HCT116 (cell line): ENCODE results near the gene AP5S1. TPM values are rescaled to one million over a fixed set of nuclear protein-coding genes. Genes with fewer than 3 reads are reported as not detected.

Source experiments
- ATAC-seq: fragments of 200-7000 bp; cut with Tn5 transposase; 2 replicates; pipeline ENCODE4 v1.9.1; 2020; ENCODE audit warnings: mild to moderate bottlenecking, moderate library complexity
- BruUV-seq: library from RNA; stranded (reverse); fragments of 400-500 nt; replicated peaks from 2 replicates; lab custom pipeline; 2021; lab: Mats Ljungman, UMichigan
- CTCF ChIA-PET: fragments of 300-600 bp; sonication (Branson Sonifier 250); formaldehyde crosslinking; loops from one replicate; lab custom pipeline; 2021; ENCODE audit warnings: antibody characterized with exemption; lab: Charles Lee
- POLR2A ChIA-PET: fragments of 300-600, 350-600 bp; sonication (Branson Sonifier 250); formaldehyde crosslinking; loops from one replicate; lab custom pipeline; 2021; ENCODE audit warnings: antibody characterized with exemption; lab: Charles Lee
- RAD21 ChIA-PET, 2 experiments: fragments of 300-600 bp; sonication (Branson Sonifier 250); formaldehyde crosslinking; loops; one replicate each; lab custom pipeline; 2023; ENCODE audit warnings: low total read pairs in 2 of 2; ENCODE audit not compliant: uncharacterized antibody in 2 of 2, unreplicated experiment in 2 of 2, low non-redundant PET in 1 of 2; lab: Charles Lee
- DNase-seq: peaks from one replicate; pipeline ENCODE4 v3.0.0-alpha.2; 2010; ENCODE audit warnings: low read depth, low spot score
- H2AFZ ChIP-seq: fragments of 200-600 bp; shearing (Covaris generic), sonication (generic); 2 replicates; pipeline ENCODE4 v1.6.1; 2017; ENCODE audit warnings: low read depth, mixed run types, mixed read lengths, antibody characterized with exemption, low read length; ENCODE audit not compliant: poor library complexity, severe bottlenecking
- H3K27ac ChIP-seq: 2 replicates; pipeline ENCODE4 v1.5.1; 2012; ENCODE audit warnings: low read depth, low read length
- H3K27me3 ChIP-seq: fragments of 200-600 bp; sonication (generic); 2 replicates; pipeline ENCODE4 v1.6.1; 2016; ENCODE audit warnings: mixed run types, low read length, mixed read lengths; ENCODE audit not compliant: insufficient read depth
- H3K36me3 ChIP-seq, 2 experiments: fragments of 200-500 bp in 1 of 2; fragments of 200-600 bp in 1 of 2; sonication (Bioruptor generic) in 1 of 2; sonication (generic) in 1 of 2; 2 replicates each; pipeline versions ENCODE4 v1.5.1 to v1.6.1; 2014 to 2016; ENCODE audit warnings: low read length in 2 of 2, inconsistent platforms in 1 of 2, mixed read lengths in 1 of 2, mixed run types in 1 of 2; ENCODE audit not compliant: insufficient read depth in 2 of 2, control insufficient read depth in 1 of 2
- H3K4me1 ChIP-seq, 2 experiments: fragments of 200-600 bp in 1 of 2; sonication (generic) in 1 of 2; 2 replicates each; pipeline versions ENCODE4 v1.5.1 to v1.6.1; 2012 to 2017; ENCODE audit warnings: low read length in 2 of 2, inconsistent platforms in 1 of 2, mild to moderate bottlenecking in 1 of 2, mixed read lengths in 1 of 2, mixed run types in 1 of 2, moderate library complexity in 1 of 2; ENCODE audit not compliant: insufficient read depth in 2 of 2, control insufficient read depth in 1 of 2
- H3K4me2 ChIP-seq: fragments of 200-600 bp; sonication (generic); 2 replicates; pipeline ENCODE4 v1.6.1; 2017; ENCODE audit warnings: mixed run types, low read length, mixed read lengths
- H3K4me3 ChIP-seq, 2 experiments: fragments of 200-600 bp in 1 of 2; sonication (generic) in 1 of 2; replicated peaks in 1 of 2; 2 replicates each; pipeline ENCODE4 v1.5.1; 2011 to 2016; ENCODE audit warnings: low read length in 2 of 2, control low read depth in 1 of 2, low read depth in 1 of 2, mild to moderate bottlenecking in 1 of 2, mixed read lengths in 1 of 2, mixed run types in 1 of 2
- H3K79me2 ChIP-seq: fragments of 200-600 bp; sonication (generic); 2 replicates; pipeline ENCODE4 v1.6.1; 2017; ENCODE audit warnings: mild to moderate bottlenecking, mixed run types, low read length, moderate library complexity, mixed read lengths; ENCODE audit not compliant: insufficient read depth
- H3K9ac ChIP-seq: fragments of 200-600 bp; sonication (generic); 2 replicates; pipeline ENCODE4 v1.6.1; 2016; ENCODE audit warnings: low read length, mixed read lengths
- H3K9me2 ChIP-seq: fragments of 200-600 bp; sonication (generic), shearing (Covaris generic); 2 replicates; pipeline ENCODE4 v1.6.1; 2017; ENCODE audit warnings: mixed run types, mild to moderate bottlenecking, moderate library complexity; ENCODE audit not compliant: insufficient read depth
- H3K9me3 ChIP-seq, 2 experiments: fragments of 200-500 bp in 1 of 2; fragments of 200-600 bp in 1 of 2; sonication (Bioruptor generic) in 1 of 2; sonication (generic) in 1 of 2; 2 replicates each; pipeline ENCODE4 v1.6.1; 2014 to 2017; ENCODE audit warnings: low read length in 2 of 2, mixed read lengths in 2 of 2, inconsistent platforms in 1 of 2, low read depth in 1 of 2, mild to moderate bottlenecking in 1 of 2, mixed run types in 1 of 2, moderate library complexity in 1 of 2; ENCODE audit not compliant: control insufficient read depth in 1 of 2, insufficient read depth in 1 of 2
- H4K20me1 ChIP-seq: fragments of 200-600 bp; sonication (generic), shearing (Covaris generic); 2 replicates; pipeline ENCODE4 v1.6.1; 2017; ENCODE audit warnings: mixed run types, mild to moderate bottlenecking, moderate library complexity; ENCODE audit not compliant: insufficient read depth
- CBX3 ChIP-seq: IDR thresholded peaks from 2 replicates; pipeline ENCODE4 v1.6.1; 2012; ENCODE audit warnings: low read depth
- CEBPB ChIP-seq: IDR thresholded peaks from 2 replicates; pipeline ENCODE4 v1.6.1; 2012; ENCODE audit warnings: low read depth
- CTCF ChIP-seq, 3 experiments: fragments of 200-600 bp in 1 of 3; sonication (generic) in 1 of 3; IDR thresholded peaks in 2 of 3; conservative IDR thresholded peaks in 1 of 3; 2 replicates each; pipeline ENCODE4 v1.5.1; 2012 to 2017; ENCODE audit warnings: low read depth in 2 of 3, low read length in 2 of 3, antibody characterized with exemption in 1 of 3, borderline replicate concordance in 1 of 3, control low read depth in 1 of 3, mild to moderate bottlenecking in 1 of 3, mixed read lengths in 1 of 3, mixed run types in 1 of 3, moderate library complexity in 1 of 3; ENCODE audit not compliant: insufficient read depth in 1 of 3
- POLR2A ChIP-seq: IDR thresholded peaks from 2 replicates; pipeline ENCODE4 v1.7.0; 2011; ENCODE audit warnings: borderline replicate concordance; ENCODE audit not compliant: insufficient read depth, insufficient read length; ENCODE audit errors: extremely low read depth
- SIN3A ChIP-seq: IDR thresholded peaks from 2 replicates; pipeline ENCODE4 v1.6.1; 2012; ENCODE audit warnings: low read depth
- SP1 ChIP-seq: IDR thresholded peaks from 2 replicates; pipeline ENCODE4 v1.6.1; 2012; ENCODE audit warnings: low read depth
- TCF7L2 ChIP-seq: IDR thresholded peaks from 2 replicates; pipeline ENCODE4 v1.7.0; 2011; ENCODE audit warnings: borderline replicate concordance, inconsistent platforms; ENCODE audit not compliant: insufficient read depth, insufficient read length; ENCODE audit errors: extremely low read depth
- YY1 ChIP-seq: IDR thresholded peaks from 2 replicates; pipeline ENCODE4 v1.6.1; 2011; ENCODE audit warnings: low read length, low read depth, moderate library complexity, mild to moderate bottlenecking; ENCODE audit not compliant: insufficient replicate concordance; ENCODE audit errors: extremely low read depth
- ZNF274 ChIP-seq: fragments of 200-500 bp; sonication (Bioruptor generic); IDR thresholded peaks from 2 replicates; pipeline ENCODE4 v1.6.1; 2014; ENCODE audit warnings: mild to moderate bottlenecking, low read depth, low read length, inconsistent platforms
- intact Hi-C: fragments of 100-400 bp; cut with micrococcal nuclease; formaldehyde crosslinking; loops from 2 replicates; pipeline ENCODE4 v1.10.0; 2022
- total RNA-seq: library from RNA; stranded (reverse); gene quantifications from one replicate; pipeline ENCODE4 v1.2.1, GENCODE V29; 2021; ENCODE audit not compliant: unreplicated experiment
- TF ChIP-seq, protein P1 (sequence below): IDR thresholded peaks from 2 replicates; pipeline ENCODE4 v1.6.1; 2012
- TF ChIP-seq, protein P2 (sequence below): IDR thresholded peaks from 2 replicates; pipeline ENCODE4 v1.6.1; 2012; ENCODE audit warnings: low read depth

The AP5S1 gene
- total RNA-seq, 1 experiment from 2014 or later, result 12.1 TPM

DNA sequence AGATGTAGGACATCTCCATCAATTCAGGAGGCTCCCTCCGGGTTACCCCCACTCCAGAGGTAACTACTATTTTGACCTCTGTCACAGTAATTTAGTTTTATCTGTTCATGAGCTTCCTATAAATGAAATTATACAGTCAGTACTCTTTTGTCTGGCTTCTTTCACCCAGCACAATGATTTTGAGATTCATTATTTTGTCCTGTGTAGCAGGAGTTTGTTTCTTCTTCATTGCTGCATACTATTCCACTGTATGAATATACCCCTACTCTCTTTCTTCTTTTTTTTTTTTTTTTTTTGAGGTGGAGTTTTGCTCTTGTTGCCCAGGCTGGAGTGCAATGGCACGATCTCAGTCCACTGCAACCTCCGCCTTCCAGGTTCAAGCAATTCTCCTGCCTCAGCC lies 11.8 kb upstream of the AP5S1 start:
- Histone ChIP-seq H3K27ac (peak overlapping the region; percentile 100), H3K4me2 (peak overlapping the region; percentile 65), H3K79me2 (peaks cover 7% of the 10 kb centered on the region), H4K20me1 (no peaks in the 10 kb centered on the region), H3K27me3 (no peaks in the 10 kb centered on the region), H3K9ac (peak overlapping the region; percentile 71), H3K4me3 (no peak overlapping the region), H3K4me1 (peaks cover 70 to 91% of the 10 kb centered on the region in 2 experiments), H3K36me3 (peaks cover 2 to 21% of the 10 kb centered on the region in 2 experiments; a peak in 2 of 4 replicates), H3K9me2 (no peaks in the 10 kb centered on the region), H3K9me3 (no peaks in the 10 kb centered on the region), H2AFZ (no peak overlapping the region)
- ChIA-PET POLR2A (no interaction called here), RAD21 (interaction anchor here in 1 of 2 experiments (0.7 kb wide), 1 partner anchor 11 kb away, joined by 5 read pairs; no protein-coding TSS in a partner anchor), CTCF (no interaction called here)
- TSS peak; percentile 63 for BruUV-seq
- TF ChIP-seq, protein P1, sequence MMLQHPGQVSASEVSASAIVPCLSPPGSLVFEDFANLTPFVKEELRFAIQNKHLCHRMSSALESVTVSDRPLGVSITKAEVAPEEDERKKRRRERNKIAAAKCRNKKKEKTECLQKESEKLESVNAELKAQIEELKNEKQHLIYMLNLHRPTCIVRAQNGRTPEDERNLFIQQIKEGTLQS, result no peak
- TF ChIP-seq CBX3, result no peak
- TF ChIP-seq, protein P2, sequence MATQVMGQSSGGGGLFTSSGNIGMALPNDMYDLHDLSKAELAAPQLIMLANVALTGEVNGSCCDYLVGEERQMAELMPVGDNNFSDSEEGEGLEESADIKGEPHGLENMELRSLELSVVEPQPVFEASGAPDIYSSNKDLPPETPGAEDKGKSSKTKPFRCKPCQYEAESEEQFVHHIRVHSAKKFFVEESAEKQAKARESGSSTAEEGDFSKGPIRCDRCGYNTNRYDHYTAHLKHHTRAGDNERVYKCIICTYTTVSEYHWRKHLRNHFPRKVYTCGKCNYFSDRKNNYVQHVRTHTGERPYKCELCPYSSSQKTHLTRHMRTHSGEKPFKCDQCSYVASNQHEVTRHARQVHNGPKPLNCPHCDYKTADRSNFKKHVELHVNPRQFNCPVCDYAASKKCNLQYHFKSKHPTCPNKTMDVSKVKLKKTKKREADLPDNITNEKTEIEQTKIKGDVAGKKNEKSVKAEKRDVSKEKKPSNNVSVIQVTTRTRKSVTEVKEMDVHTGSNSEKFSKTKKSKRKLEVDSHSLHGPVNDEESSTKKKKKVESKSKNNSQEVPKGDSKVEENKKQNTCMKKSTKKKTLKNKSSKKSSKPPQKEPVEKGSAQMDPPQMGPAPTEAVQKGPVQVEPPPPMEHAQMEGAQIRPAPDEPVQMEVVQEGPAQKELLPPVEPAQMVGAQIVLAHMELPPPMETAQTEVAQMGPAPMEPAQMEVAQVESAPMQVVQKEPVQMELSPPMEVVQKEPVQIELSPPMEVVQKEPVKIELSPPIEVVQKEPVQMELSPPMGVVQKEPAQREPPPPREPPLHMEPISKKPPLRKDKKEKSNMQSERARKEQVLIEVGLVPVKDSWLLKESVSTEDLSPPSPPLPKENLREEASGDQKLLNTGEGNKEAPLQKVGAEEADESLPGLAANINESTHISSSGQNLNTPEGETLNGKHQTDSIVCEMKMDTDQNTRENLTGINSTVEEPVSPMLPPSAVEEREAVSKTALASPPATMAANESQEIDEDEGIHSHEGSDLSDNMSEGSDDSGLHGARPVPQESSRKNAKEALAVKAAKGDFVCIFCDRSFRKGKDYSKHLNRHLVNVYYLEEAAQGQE, result no peak
- TF ChIP-seq TCF7L2, result no peak
- TF ChIP-seq YY1, result no peak
- no peak for TF ChIP-seq SP1
- TF ChIP-seq CEBPB, result no peak
- TF ChIP-seq ZNF274, result no peak
- no peak for TF ChIP-seq CTCF (IDR thresholded peaks at IDR 0.05 in 2 of 3, conservative IDR thresholded peaks at IDR 0.05 in 1 of 3; ENCODE audit: borderline replicate concordance in 1 of 3, insufficient read depth in 1 of 3, low read depth in 2 of 3, low read length in 2 of 3)
- TF ChIP-seq POLR2A, result no peak
- TF ChIP-seq SIN3A, result no peak
- intact Hi-C loops, result no loop called here
- DNase-seq, result no peak
- no peak for ATAC-seq
